GM21619 (cell line): ENCODE measurements around the gene CLDN17.

Experiments
- ATAC-seq: cut with Tn5 transposase; IDR thresholded peaks from one replicate; pipeline ENCODE4 v1.9.1; 2021; ENCODE audit not compliant: unreplicated experiment

CLDN17 gene, protein sequence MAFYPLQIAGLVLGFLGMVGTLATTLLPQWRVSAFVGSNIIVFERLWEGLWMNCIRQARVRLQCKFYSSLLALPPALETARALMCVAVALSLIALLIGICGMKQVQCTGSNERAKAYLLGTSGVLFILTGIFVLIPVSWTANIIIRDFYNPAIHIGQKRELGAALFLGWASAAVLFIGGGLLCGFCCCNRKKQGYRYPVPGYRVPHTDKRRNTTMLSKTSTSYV

DNA sequence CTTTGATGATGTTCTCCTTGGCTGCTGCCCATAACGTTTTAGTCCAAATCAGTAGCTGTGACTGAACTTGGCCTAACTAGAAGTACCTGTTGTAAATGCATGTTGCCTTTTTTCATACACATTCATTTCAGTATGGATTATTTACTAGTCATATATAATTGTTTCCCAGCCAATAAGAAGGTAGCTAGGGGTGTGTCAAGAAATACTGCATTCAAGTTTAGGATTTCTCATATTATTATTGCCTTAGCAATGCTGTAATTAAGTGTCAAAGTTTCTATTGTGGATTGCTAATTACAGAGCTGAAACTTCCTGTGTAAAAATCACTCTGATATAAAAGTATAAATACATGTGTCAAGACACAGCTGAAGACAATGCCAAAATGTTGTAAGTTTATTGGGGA, at the start of gene CLDN17:
Gene CLDN17, minus strand, starts transcription at position 101 of the 400 bp plus-strand sequence. CDS start 188 bp downstream, outside the sequence.
- ATAC-seq: no peak

DNA sequence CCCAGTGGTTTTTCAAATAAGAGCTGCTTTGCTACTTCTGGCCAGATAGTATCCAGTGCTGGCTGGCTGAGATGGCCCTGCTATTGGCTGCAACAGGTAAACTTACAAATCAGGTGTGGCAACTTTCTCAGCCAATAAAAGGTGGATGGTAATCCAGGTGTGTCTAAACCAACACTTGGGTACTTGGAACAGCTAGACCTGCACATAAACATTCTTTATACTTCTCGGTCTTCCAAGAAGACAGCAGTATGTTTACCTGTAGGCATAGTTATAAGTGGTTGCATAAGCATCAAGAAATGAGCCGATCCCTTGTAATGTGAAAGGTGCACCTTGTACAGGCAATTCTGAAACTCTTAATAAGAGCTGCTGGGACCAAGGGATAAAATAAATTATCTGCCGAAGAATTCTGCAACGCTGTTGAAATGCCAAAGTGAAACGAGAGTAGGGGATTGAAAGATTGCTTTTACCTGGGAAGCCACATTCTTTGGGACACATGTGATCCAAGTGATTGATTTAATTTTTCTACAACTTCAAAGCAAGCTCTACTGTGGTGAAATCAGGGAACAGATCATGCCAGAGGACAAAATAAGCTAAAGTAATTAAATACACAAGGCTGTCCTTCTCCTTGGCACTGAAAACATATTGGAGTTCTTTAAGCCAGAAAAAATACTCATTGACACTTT, 49.6 kb upstream of the CLDN17 start, which contains the start of gene CLDN8:
Gene CLDN8, minus strand, starts transcription at position 57 of the 683 bp plus-strand sequence. CDS start 172 bp downstream, outside the sequence.
- ATAC-seq: no peak

DNA sequence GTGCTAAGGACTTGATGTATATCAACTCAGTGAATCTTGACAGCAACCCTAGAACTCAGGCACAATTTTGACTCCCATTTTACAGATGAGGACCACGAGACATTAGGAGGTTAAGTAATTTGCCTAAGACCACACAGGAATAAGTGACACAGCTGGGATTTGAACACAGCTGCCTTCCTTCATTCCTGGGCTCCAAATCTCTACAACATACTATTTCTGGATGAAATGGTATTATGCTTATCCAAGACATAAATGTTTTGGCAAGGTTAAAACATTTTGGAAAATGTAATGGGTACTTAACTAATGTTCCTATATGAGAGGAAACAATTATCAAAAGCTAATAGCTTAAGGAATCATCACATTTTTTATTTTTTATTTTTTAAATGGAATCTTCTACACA, 44.5 kb upstream of the CLDN17 start:
- no peak for ATAC-seq

GRCh38 chr21:30209601-30210000, 43.0 kb upstream of the CLDN17 start:
- ATAC-seq: no peak

DNA sequence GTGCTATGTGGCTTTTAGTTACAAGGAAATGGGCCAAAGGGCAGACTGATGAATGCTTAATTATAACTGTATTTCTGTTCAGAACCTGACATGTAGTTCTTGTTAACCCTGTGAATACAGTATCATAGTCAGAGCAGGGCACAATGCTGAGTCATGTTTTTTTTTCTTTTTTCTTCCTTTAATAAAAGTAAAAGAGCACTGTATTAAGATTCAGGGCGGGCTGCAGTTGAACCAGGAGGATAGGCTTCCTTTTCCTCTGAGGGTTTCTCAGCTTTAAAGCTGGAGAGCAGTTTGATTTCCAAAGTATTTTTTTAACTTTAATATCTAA, 40.6 kb upstream of the CLDN17 start:
- ATAC-seq: no peak

GRCh38 chr21:30206551-30207251, 40.1 kb upstream of the CLDN17 start:
- ATAC-seq: no peak

DNA sequence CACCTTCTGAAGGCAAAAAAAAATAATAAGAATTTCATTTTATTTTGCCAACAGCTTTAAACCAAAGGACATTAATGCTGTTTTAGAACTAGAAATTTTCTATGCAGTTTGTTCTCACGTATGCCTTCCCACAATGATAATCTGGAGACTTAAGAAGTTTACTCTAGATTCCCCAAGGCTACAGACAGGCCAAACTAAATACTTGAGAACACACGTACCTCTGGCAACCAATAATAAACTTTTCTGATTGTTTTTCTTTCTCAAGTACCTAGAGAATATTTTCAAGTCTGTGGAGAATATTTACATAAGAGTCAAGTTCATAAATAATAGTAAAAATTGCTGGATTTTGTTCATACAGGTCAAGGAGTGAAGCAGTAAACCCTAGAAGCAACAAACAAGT, 33.4 kb upstream of the CLDN17 start:
- ATAC-seq: no peak

DNA sequence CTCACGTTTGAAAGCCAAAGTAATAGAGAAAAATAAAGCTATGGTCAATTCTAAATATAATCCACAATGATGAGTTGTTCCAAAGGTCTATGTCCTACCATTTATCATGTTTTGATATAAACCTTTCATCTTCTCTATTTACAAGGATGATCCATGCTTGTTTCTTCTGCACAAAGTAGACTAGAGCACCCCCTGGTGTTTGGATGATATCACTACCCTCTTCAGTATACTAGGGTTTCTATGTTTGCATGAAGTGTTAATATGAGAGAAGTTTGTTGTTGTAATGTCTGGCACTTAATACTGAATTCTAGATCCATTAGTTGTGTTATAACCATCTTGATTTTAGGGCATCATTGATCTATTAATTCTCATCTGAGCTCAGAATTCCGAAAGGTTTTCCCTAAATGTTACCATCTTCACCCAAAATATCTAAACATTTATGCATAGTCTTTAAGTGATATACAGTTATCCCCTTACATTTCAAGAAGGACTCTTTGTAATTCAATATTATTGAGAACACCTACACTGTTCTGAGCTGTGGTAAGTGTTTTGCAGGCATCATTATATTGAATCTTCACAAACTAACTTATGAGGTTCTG, 28.2 kb upstream of the CLDN17 start:
- no peak for ATAC-seq

DNA sequence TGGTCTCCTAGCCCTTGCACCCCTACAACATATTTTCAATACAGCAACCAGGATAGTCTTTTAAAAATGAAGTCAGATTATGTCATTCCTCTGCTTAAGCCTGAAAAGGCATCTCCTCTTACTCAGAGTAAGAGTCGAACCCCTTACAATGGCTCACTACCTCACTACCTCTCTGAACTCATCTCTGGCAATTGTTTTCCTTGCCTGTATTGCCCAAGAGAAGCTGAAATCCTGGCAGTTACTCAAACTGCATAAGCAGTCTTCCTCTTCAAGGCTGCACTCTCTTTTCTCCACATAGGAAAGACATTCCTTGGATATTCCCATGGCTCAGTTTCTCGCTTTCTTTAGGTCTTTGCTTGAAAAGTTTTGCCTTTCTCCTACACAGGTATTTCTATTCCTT, 26.6 kb upstream of the CLDN17 start:
- ATAC-seq: no peak

DNA sequence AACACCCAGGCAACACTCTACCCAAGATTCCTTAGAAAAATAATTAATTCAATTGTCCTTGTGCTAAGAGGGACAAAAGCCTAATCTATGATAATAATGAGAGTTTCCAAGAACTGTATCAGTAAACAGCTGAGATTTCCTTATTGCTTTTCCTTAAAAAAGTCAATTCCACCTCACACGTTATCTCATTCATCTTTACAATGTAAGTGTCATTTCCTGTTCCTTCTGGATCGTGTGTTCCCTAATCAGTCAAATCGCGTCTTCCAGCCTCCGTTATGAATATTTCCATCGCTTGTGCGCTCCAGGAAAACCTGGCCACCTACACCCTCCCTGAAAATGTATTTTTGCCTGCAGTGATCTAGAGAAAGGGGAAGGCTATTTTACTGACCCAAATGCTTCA, 23.9 kb upstream of the CLDN17 start:
- no peak for ATAC-seq

GRCh38 chr21:30189773-30190172, 23.2 kb upstream of the CLDN17 start:
- ATAC-seq: no peak

DNA sequence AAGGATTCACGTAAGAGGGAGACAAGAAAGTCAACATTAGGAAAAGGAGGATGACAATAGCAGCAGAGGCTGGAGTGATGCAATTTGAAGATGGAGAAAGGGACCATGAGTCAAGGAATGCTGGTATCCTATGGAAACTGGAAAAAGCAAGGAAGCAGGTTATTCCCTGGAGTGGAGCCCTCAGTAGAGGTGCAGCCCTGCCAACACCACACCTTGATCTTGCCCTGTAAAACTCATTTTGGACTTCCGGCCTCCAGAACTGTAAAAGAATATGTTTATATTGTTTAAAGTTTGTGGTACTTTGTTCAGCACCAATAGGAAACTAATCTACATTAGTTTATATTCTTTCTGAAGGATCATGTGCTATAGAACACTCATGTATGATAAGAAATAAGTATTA, 19.6 kb upstream of the CLDN17 start:
- ATAC-seq: no peak

GRCh38 chr21:30168086-30168485, 1.5 kb upstream of the CLDN17 start:
- no peak for ATAC-seq

GRCh38 chr21:30166171-30166570, 434 bp downstream of the CLDN17 start:
- no peak for ATAC-seq

- ATAC-seq: no peak
Measured at GRCh38 chr21:30164796-30165195, 1.8 kb downstream of the CLDN17 start.

DNA sequence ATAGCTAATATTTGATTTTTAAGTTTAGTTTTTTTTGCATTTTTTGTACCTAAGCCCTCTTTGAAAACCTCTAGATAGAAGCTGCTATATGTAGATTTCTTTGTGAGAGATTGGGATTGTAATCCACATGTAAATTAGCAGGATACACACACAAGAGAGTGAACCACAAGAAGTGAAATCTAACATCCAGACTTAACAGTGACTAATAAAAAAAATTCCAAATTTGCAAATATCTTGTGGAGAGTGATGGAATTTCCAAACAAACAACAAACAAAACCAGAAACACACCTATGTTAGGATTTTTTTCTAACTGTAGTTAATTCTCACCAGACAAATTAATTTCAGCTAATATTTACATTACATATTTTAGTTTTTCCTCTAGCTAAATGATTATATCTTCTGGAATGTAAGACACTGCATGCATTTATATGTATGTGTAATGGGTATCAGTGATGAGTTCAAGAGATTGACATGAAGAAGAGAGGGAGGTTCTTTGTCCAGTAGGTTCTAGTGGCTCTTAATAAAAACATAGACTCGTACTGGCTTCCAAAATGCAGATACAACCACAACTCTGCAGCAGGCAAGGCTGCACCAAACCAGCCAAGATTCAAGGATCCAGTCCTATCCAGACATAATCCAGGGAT, 12.8 kb downstream of the CLDN17 start:
- no peak for ATAC-seq

DNA sequence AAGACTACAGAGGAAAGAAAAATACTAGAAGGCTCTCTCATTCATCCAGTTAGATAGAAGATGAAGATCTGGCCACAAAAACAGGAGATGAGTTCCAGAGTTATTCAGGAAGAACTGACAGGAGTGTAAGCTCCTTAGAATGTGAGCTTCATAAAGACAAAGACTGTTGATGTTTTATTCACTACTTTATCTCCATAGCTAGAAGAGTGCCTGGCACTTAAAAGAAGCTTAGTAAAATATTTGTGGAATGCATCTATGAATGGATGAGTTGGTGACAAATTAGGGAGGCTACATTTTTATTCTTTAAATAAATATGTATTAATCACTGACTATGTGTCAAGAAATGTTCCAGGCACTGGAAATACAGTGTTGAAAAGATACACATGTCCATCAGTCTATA, 13.8 kb downstream of the CLDN17 start:
- ATAC-seq: no peak

GRCh38 chr21:30148906-30149305, 17.7 kb downstream of the CLDN17 start:
- ATAC-seq: no peak

GRCh38 chr21:30146558-30147282, 19.9 kb downstream of the CLDN17 start:
- ATAC-seq: no peak

- ATAC-seq: no peak
Measured at GRCh38 chr21:30138483-30138882, 28.1 kb downstream of the CLDN17 start.

DNA sequence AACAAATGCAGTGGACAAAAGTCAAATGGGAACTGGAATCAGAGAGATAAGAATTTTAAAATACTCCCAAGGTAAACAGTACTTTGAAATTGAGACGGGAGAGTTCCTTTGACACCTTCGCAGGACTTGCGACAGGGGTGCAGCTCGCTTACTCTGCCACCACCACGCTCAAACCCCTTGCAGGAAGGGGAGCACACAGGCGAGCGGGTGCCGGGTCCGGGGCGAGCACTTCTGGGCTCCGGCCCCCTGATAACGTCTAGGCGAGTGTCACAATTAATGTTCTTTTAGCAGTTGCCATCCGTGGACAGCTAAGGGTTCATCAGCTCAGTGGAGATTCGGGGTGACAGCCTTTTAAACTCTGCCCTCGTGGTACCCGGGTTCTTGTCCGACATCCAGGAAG, 37.4 kb downstream of the CLDN17 start:
- no peak for ATAC-seq
